GM19240 (cell line): ENCODE measurements around the gene COLEC12.
"Not testable (repeated sequence)": the region's sequence is repeated elsewhere in the genome, so short reads cannot be mapped to it uniquely, and the experiment has no call there.

Source experiments
- DNase-seq: peaks from one replicate; pipeline ENCODE4 v3.0.0; 2011; ENCODE audit warnings: low spot score; ENCODE audit not compliant: insufficient read length

Gene COLEC12

DNA sequence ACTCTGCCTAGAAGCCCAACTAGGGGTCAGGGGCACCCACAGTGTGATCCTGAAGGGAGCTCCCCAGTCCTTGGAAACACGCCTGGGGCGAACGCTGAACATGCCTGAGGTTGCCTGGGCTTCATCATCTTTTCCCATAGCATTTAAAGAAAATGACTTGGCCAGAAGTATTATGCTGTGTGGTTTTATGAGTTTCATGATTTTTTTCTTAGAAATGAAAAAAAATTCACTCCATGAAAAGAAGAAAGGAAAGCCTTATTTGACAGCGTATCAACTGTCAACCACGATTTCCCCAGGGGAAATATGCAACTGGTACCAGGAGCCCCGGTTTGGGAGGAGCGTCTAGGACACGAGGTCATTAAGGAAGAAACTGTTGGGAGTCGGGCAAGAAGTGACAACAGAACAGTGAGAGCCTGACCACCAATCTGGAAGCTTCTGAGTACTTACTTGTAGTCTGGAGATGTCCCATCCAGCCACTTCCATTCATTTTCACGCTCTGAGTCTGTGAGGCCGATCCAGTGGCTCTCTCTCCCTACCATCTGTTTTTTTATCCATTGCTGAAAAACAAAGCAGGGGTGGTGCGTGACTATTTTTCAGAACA lies 169.2 kb downstream of the COLEC12 start:
- no peak for DNase-seq

DNA sequence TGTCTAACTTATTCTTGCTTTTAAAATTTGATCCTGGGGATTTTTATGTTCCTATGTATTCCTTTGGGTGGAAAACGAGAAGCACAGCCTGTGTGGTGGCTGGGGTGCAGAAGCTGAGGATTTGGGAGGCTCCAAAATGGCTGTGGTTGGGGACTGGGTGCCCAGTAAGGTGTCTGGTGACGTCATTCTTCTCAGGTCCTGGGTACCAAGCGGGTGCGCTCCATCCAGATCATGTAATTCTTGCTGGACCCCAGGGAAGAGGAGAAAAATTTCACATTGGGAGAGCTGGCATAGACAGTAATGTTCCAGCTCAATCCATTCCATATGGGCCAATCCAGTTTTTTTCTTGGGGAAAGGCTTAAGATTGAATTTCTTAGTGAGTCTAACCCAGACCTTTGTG lies 171.6 kb downstream of the COLEC12 start:
- no peak for DNase-seq

DNA sequence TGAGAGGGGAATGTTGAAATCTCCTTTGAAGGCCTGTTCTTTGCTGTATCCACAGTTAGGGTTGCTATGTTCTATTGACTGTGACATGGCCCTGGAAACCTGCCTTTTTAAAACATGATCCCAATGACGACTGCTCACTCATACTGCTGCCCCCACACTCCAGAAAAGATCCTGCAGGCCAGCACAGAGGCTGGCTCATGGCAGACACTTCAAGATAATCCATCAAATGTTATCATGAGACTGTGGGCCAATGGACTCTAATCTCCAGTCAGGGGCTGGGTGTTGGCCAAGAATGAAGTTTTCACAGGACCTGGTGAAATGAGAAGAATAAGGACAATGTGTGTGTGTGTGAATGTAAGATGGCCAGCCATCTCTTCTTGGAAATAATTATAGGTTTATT lies 173.7 kb downstream of the COLEC12 start:
- no peak for DNase-seq

DNA sequence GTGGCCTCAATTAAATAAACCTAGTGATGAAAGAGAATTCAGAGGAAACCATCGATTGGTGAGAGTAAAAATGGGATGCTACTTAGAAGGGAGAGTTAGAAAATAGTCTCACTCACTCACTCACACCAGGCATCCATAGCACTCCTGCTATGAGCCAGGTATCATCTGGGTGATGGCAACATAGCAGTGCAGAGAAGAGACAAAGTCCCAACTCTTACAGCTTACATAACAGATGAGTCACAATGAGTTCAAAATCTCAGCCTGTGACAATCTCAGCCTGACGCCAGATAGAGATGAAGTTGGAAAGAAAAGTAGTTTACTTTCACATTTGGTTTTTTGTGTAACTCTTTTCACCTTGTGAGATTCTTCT lies 177.3 kb downstream of the COLEC12 start:
- no peak for DNase-seq

DNA sequence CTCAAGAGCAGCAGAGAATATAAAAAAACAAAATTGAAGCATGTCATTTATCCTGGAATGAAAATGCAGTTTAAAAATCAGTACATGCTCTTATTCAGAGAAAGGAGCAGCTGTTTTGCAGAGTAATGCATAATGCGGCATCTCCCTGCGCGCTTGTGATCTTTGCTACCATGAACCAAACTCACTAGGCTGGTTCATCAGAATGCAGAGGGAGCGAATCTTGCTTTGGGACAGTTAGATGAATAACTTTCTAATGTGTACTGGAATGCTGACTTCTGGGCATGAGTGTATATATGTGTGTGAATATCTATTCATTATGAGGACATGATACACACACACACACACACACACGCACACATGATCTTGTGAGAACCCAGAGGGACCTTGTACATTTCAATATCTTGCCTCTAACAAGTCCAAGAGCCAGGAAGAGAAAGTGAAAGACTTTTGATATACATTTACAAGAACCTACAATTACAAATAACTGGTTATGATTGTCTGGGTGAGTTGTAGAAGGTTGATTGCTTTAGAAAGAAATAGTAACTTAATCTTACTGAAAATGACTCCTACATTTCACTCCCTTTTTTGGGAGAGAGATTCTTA lies 178.5 kb downstream of the COLEC12 start:
- DNase-seq, result no peak

DNA sequence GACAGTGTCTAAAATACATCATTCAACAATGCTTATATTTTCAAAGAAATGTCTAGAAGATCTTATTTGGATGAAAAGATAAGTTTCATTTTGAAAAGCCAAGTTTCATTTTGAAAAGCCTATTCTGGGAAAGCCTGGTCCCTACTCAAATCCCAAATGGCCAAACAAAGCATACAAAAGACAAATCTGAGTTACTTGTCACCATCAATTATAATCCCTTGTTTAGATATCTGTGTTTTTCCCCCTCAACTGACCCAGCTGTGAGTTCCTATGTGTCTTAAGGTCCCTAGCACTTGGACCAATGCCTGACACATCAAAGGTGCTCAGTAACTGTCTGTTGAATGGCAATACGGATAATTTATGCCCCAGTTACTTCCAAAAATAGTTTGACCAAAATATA lies 180.3 kb downstream of the COLEC12 start:
- DNase-seq, result no peak

DNA sequence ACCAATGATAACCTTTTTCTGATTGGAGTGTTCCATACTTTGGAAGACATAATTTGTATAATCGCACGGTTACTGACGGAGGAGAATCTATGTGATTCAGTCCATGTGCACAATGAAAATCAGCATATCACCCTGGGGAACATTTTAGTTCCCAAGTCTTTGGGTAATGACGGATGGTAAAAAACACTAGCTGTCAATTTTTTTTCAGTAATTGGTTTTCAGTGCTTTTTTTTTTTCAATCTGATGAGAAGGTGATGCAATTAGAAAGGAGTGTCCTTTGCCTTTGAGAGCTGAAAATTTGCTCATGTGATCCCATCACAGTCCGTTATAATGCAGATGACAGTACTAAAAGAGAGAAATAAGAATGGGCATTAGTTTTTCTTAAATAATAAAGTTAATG lies 180.8 kb downstream of the COLEC12 start:
- DNase-seq, result no peak

DNA sequence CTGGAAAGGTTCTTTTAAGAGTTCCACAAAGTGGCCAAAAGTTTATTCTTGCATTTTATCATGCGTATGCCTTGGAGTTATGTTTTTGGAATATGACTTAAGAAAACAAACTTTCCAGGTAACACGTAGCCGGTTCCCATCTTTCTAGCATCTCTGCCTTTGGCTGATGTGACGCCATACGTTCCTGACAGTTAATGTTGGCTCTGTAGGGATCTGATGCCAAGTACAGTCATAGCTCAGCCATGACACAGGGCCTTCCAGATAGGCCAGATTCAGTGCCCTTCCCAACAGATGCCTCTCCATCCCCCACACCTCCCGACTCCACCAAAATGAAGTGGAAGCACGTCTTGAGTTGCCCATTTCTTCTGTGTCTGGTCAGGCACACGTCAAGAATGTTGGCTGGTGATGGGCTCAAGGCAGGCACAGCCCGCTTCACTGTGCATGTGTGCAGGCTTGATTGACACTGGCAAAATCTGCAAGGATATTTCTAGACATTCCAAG lies 181.7 kb downstream of the COLEC12 start:
- no peak for DNase-seq

DNA sequence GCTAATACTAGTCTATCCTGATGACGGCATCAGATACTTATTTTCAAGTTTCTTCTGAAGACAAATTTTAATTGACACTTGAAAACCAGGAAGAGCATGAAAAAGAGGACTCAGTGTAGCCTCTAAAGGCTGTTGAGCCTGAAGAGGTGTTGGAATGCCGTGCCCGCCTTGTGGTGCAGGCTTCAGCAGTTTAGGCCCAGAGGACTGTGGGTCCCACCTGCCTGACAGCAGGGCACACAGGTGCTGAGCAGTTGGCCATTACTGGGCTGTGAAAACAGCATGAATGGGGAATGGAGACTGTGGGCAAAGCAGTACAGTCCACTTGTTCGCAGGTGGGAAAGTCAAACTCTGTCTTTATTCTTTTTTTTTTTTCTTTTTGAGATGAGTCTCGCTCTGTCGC lies 182.9 kb downstream of the COLEC12 start:
- DNase-seq, result no peak

DNA sequence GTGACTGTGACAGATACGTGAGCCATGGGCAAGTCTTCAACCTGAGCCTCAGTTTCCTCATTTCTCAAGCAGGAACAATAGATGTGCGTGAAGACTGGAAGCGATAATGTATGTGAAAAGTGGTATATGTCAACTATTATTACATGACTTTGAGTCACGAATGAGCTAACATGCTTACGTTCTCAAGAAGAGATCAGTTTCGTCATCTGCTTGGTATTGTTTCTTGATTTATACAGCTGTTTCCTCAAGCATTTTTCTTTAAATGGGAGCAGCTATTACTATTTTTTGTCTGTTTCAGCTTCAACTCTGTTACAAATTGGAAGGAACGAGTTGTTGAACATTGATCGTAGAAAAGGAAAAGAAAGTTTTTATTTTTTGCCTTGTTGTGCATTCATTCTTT lies 184.1 kb downstream of the COLEC12 start:
- no peak for DNase-seq

DNA sequence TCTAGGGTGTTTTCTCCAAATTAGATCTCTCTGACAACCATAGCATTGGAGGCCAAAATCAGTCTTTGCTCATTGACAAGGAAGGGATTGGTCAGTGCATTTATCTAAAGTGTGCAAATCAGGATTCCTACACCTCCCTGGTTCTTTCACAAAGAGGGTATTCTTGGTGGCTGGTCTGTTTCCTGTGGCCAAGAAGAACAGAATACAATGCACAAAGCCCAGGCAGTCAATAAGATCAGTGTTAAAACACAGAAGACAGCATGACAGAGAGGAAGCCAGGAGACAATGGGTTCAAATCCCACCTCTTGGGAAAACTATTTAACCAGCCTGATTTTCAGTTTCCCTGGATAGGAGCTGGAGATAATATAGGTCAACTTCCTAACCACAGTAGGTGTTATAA lies 186.6 kb downstream of the COLEC12 start:
- DNase-seq, result no peak

DNA sequence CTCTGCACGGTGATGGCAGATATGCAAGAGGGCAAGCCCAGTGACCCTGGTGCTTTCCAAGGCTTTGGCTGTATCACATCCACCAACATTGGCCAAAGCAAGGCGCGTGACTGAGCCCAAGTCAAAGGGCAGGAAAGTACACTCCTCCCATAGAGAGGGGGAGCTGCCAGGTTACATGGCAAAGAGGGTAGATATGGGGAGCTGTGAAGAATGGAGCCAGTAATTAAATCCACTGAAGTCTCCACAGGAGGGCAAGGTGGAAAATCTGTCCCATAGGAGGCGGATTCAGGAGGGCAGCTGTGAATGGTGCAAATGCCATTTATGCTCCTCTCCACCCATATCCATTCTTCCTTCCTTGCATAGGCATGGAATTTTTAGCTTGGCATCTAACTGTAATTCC lies 188.1 kb downstream of the COLEC12 start:
- DNase-seq, result no peak

DNA sequence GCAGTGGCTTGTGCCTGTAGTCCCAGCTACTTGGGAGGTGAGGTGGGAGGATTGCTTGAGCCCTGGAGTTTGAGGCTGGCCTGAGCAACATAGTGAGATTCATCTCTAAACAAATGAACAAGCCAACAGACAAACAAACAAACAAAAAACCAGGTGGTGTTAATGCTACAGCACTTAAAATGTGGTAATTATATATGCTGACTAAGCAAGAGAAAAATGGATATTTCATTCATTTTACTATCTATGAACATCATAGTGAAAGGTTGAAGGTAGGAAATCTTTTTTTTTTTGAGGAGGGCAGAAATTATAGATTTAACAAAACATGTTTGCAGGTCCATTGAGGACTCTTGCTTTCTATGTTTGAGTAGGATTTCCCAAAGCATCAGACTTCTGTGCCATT lies 190.5 kb downstream of the COLEC12 start:
- no peak for DNase-seq

DNA sequence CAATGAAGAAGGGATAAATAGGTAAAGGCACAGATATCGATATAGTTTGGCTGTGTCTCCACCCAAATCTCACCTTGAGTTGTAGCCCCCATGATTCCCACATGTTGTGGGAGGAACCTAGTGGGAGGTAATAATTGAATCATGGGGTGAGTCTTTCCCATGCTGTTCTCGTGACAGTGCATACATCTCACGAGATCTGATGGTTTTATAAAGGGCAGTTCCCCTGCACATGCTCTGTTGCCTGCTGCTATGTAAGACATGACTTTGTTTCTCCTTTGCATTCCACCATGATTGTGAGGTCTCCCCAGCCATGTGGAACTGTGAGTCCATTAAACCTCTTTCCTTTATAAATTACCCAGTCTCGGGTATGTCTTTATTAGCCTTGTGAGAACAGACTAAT lies 192.4 kb downstream of the COLEC12 start:
- DNase-seq, result not testable (repeated sequence)

DNA sequence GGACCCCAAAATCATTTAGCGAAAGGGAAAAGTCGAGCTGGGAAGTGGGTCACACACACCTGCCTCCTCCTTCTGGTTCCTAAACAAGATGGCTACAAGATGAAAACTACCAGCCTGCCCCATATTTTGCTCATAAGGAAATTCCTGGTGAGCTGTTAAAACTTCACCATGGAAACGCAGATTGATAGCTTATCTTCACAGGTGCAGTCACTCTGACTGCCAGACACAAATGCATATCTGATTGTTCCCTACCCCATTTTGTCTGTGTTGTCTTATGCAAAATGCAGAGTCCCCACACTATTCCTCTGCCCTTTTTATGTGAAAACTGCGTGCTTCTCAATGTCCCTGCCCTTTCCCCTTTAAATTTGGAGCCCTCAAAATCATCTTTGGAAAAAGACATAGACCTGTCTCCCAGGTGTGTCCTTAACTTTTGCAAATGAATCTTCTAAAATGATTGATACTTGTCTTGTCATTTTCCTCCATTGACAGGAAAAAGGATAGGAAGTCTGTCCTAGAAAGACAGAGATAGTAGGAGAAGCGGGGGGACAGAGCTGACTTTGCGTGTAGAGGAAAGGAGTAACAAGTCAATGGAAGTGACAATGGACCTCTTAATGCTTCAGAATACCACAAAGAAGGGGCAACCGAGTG lies 193.8 kb downstream of the COLEC12 start:
- DNase-seq, result no peak

DNA sequence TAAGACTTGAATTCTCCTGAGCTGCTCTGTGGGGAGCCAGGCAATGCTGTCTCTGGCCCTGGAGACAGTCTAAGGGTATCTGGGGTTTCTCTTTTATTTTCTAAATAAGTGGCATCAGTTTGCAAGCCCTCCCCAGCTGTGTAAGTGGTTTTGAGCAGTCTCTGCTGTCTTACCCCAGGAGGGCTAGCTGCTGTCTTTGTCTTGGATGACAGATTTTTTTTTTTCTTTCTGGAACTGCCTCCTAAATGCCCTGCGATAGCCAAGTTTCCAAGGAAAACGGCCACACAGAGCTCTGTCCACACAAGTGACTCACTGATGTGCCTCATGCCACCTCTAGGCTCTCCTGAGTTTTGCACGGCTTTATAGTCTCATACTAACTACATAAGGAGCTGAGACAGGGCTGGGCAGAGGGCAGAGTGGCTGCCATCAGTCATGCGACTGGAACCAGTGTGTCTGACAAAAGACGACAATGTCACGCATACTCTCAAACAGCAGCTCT lies 195.4 kb downstream of the COLEC12 start:
- no peak for DNase-seq

DNA sequence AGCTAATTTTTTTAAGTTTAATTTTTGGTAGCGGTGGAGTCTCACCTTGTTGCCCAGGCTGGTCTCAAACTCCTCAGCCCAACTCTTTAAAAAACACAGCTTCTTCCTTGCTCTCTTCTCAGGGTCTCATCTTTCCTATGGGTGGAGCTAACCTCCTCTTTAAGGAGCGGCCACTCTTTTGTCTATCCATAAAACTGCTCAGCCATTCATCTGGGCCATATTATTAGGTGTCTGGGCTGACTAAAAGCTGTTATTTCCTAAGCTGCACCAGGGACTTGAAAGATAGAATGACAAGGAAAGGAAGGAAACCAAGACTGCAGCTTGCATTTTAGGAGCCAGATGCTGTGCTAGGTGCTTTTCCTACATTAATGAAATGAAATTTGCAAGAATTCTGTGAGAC lies 196.9 kb downstream of the COLEC12 start:
- DNase-seq, result no peak

DNA sequence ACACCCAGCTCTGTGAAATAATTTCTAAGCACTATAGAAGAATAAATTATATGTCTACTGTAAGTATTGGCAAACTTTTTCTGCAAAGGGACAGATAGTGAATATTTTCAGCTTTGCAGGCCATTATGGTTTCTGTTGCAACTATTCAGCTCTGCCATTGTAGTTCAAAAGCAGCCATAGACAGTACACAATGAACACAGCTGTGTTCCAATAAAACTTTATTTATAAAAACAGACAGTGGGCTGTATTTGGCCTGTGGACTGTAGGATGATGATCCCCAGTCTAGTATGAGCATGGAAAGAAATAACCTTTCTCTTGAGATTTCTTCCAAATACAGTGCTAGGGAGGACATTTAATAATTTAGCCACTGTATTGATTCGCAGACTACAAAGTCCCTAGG lies 197.5 kb downstream of the COLEC12 start:
- DNase-seq, result no peak

DNA sequence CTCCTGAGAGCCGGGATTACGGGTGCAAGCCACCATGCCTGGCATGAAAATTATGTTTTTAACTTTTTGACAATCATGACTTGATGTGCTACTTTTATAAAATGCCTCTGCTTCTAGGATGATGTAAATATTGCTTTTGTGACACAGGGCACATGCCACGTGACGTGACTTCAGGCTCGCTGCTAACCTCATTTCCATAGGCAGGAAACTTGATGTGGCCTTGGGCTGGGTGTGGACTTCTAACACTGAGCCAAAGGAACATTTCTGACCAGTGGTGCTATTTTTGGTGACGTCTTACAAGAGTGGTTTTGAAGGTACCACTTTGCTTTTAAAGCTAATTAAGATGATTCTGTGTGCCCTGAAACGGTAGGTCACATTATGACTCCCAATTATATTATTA lies 198.4 kb downstream of the COLEC12 start:
- DNase-seq, result no peak

DNA sequence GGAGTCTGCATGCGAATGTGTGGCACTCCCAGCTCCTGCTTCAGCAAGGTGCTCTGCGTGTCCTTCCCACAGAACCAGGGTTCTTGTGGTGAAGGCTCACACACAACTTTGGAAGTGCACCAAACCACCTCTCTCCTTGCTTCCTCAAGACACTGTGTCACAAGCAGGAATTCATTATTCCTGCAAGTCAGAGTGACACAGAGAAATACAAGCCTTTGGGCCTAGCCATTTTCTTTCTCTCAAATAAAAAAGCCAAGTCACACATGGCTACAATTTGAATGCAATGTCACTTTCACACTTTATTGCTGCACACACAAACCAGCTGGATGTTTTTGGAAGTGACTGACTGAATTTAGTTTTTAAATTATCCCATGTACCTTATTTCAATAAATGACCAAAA lies 202.6 kb downstream of the COLEC12 start:
- no peak for DNase-seq

DNA sequence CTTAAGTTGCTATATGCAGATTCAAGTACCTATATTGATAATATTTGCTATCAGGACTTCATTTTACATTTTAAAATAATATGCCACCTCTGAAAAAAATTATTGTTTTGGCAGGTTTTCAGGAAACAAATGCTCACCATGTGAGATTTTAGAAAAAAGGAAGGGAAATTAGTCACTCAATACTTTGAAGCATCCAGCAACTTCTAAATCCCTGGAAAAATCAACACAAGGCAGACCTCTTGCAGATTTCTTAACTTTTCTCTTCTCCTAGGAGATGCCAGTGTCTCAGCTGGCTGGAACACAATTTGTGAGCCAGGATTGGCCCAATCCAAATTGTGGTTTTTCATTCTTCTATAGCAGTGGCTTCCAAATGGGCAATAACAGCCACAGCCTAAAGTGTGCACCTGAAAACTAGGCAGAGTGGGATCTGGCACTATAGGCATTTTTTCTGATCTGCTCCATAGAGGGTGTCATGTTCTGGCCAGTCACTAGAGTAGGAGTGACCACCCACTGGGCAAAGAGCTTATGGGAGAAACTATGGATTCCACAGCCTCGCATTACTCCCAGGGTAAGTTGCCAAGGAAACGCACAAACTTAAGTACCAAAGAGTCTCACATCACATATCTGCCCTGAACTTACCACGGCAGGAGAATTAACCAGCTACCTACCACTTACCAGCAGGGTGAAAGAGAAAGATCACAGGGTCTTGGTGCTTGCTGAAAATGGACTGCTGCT lies 204.6 kb downstream of the COLEC12 start:
- no peak for DNase-seq

DNA sequence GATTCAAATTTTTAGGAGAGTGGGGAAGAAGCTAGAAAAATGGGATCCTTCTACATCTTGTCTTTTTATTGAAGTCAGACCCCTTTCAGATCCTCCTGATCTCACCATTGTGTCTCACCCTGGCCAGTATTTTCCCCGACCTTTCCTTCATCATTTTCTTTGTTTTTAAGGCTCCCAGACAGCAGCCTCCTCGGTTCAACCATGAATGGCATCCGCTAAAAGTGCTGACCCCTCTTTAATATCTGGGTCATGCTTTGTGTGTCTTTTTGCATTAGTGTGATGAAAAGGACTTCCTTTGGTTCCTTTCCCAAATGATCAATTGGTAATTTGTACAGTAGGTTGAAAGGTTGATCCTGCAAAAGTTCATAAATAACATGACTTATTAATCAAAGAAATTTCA lies 205.9 kb downstream of the COLEC12 start:
- DNase-seq, result no peak
